ENCODE measurements around the gene ROBO1.

GRCh38 chr3:79199966-79200365 lies 567.8 kb downstream of the ROBO1 start:
- TF ChIP-seq EZH2 (IDR thresholded peaks at IDR 0.05; ENCODE audit: insufficient read depth, poor library complexity, severe bottlenecking) (no peak), EZH2phosphoT487 (IDR thresholded peaks at IDR 0.05; ENCODE audit: insufficient read depth, low read depth) (no peak)
